ENCODE measurements around the gene TRIP11. TPM values are rescaled to one million over a fixed set of nuclear protein-coding genes. Genes with fewer than 3 reads are reported as not detected.
A peak's percentile ranks its signal among the peaks of the same experiment; 100 is the strongest.
"Not testable (repeated sequence)": the region's sequence is repeated elsewhere in the genome, so short reads cannot be mapped to it uniquely, and the experiment has no call there.

The TRIP11 gene
- total RNA-seq (2014; rRNA removed; shearing (Covaris generic)): 8.8 and 14.8 TPM in 2 replicates

- peak; percentile 68 for DNase-seq (ENCODE audit: low spot score)
Measured at GRCh38 chr14:92039719-92040430, at the start of gene TRIP11. Gene TRIP11 (minus strand): TSS chr14:92040059. CDS start chr14:92039685, 374 bp downstream.

GRCh38 chr14:92088494-92088893 lies 48.6 kb upstream of the TRIP11 start:
- DNase-seq (ENCODE audit: low spot score): no peak

- DNase-seq (ENCODE audit: low spot score): no peak
Measured at GRCh38 chr14:92074555-92074954, 34.7 kb upstream of the TRIP11 start.

- no peak for DNase-seq (ENCODE audit: low spot score)
Measured at GRCh38 chr14:92058006-92058917, 18.4 kb upstream of the TRIP11 start.

GRCh38 chr14:92049781-92050180 lies 9.9 kb upstream of the TRIP11 start:
- no peak for DNase-seq (ENCODE audit: low spot score)

- not testable (repeated sequence) for DNase-seq (ENCODE audit: low spot score)
Measured at GRCh38 chr14:92049221-92049620, 9.4 kb upstream of the TRIP11 start.

- DNase-seq (ENCODE audit: low spot score): not testable (repeated sequence)
Measured at GRCh38 chr14:92045904-92046303, 6.0 kb upstream of the TRIP11 start.

GRCh38 chr14:92041766-92042165 lies 1.9 kb upstream of the TRIP11 start:
- not testable (repeated sequence) for DNase-seq (ENCODE audit: low spot score)

- no peak for DNase-seq (ENCODE audit: low spot score)
Measured at GRCh38 chr14:92041203-92041602, 1.3 kb upstream of the TRIP11 start.

GRCh38 chr14:92040431-92041051 lies 682 bp upstream of the TRIP11 start:
- peak; percentile 11 for DNase-seq (ENCODE audit: low spot score)

GRCh38 chr14:92039063-92039718 lies 668 bp downstream of the TRIP11 start:
- peak; percentile 58 for DNase-seq (ENCODE audit: low spot score)

GRCh38 chr14:92037989-92038388 lies 1.9 kb downstream of the TRIP11 start:
- no peak for DNase-seq (ENCODE audit: low spot score)

- DNase-seq (ENCODE audit: low spot score): no peak
Measured at GRCh38 chr14:92035890-92036289, 4.0 kb downstream of the TRIP11 start.

GRCh38 chr14:92033906-92034687 lies 5.8 kb downstream of the TRIP11 start:
- DNase-seq (ENCODE audit: low spot score): no peak

- no peak for DNase-seq (ENCODE audit: low spot score)
Measured at GRCh38 chr14:92033433-92033832, 6.4 kb downstream of the TRIP11 start.

GRCh38 chr14:92026548-92027190 lies 13.2 kb downstream of the TRIP11 start:
- DNase-seq (ENCODE audit: low spot score): no peak

- DNase-seq (ENCODE audit: low spot score): no peak
Measured at GRCh38 chr14:92022036-92022435, 17.8 kb downstream of the TRIP11 start.

- DNase-seq (ENCODE audit: low spot score): no peak
Measured at GRCh38 chr14:92021523-92021922, 18.3 kb downstream of the TRIP11 start.

- no peak for DNase-seq (ENCODE audit: low spot score)
Measured at GRCh38 chr14:92014040-92014439, 25.8 kb downstream of the TRIP11 start.

GRCh38 chr14:92012121-92012748 lies 27.6 kb downstream of the TRIP11 start:
- no peak for DNase-seq (ENCODE audit: low spot score)

Measured in A172 (cell line).